Astrocyte (in vitro differentiated cells and primary cell): ENCODE measurements around the gene ANAPC16.

Experiments
- EZH2 ChIP-seq: IDR thresholded peaks from 2 replicates; pipeline ENCODE4 v1.6.1; 2012; ENCODE audit warnings: mild to moderate bottlenecking, low read length, inconsistent platforms; ENCODE audit not compliant: insufficient read depth
- TF ChIP-seq, protein P1 (sequence below): IDR thresholded peaks from 2 replicates; pipeline ENCODE4 v1.5.1; 2011; ENCODE audit warnings: low read depth, mild to moderate bottlenecking, inconsistent platforms, low read length, moderate library complexity; ENCODE audit not compliant: insufficient read depth

DNA sequence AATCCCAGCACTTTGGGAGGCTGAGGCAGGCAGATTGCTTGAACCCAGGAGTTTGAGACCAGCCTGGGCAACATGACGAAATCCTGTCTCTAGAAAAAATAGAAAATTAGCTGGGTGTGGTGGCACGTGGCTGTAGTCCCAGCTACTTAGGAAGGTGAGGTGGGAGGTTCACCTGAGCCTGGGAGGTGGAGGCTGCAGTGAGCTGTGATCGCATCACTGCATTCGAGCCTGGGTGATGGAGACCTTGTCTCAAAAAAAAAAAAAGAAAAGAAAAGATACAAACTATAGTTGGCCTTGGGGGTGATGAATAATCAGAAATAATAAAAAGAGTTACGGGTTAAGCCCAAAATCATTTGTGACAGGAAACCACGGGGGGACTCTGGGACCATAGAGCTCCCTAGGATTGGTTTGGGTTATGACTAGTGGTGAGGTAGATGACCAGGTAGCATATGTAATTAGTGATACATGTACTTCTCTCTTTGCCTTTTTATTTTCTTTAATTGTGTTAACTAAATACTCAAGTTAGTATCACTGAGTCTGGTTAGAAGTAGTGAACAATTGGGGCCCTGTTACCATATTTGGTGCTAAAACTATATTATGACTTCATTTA is 10.7 kb downstream of the ANAPC16 start:
- TF ChIP-seq, protein P1, sequence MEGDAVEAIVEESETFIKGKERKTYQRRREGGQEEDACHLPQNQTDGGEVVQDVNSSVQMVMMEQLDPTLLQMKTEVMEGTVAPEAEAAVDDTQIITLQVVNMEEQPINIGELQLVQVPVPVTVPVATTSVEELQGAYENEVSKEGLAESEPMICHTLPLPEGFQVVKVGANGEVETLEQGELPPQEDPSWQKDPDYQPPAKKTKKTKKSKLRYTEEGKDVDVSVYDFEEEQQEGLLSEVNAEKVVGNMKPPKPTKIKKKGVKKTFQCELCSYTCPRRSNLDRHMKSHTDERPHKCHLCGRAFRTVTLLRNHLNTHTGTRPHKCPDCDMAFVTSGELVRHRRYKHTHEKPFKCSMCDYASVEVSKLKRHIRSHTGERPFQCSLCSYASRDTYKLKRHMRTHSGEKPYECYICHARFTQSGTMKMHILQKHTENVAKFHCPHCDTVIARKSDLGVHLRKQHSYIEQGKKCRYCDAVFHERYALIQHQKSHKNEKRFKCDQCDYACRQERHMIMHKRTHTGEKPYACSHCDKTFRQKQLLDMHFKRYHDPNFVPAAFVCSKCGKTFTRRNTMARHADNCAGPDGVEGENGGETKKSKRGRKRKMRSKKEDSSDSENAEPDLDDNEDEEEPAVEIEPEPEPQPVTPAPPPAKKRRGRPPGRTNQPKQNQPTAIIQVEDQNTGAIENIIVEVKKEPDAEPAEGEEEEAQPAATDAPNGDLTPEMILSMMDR = no peak
- TF ChIP-seq EZH2 = no peak
